ENCODE data around the gene TCEAL9. TPM values are rescaled to one million over a fixed set of nuclear protein-coding genes. Genes with fewer than 3 reads are reported as not detected.

TCEAL9 gene
- total and polyA plus RNA-seq, 7 donors: 3.4 to 15.1 (median 9.1) TPM

- no peak overlapping the region for H3K4me3 ChIP-seq
- no peak overlapping the region for H3K27ac ChIP-seq
- H3K36me3 ChIP-seq (ENCODE audit: insufficient read depth in 1 of 2, low read depth in 1 of 2): no peaks in the 10 kb centered on the region
- ATAC-seq (no peak), DNase-seq (no peak)
- H3K4me1 ChIP-seq: no peaks in the 10 kb centered on the region
- intact Hi-C loops (cut with DNase I): no loop called here
- WGBS, 3 donors: 25 to 44% (median 38%) methylated on average over 1 of the region's 1 CpG
- no peaks in the 10 kb centered on the region for H3K9me3 ChIP-seq
- no peak for TF ChIP-seq CTCF (IDR thresholded peaks at IDR 0.05)
- peaks cover 0 to 7% (median 0%) of the 10 kb centered on the region in 3 donors for H3K27me3 ChIP-seq (ENCODE audit: insufficient read depth in 3 of 3, low read length in 2 of 3)
These were observed 11.2 kb downstream of the TCEAL9 start for GRCh38 chrX:103367502-103367901.

- H3K4me3 ChIP-seq: no peak overlapping the region
- intact Hi-C loops (cut with DNase I): no loop called here
- H3K27ac ChIP-seq: no peak overlapping the region
- H3K36me3 ChIP-seq (ENCODE audit: insufficient read depth in 1 of 2, low read depth in 1 of 2): no peaks in the 10 kb centered on the region
- TF ChIP-seq CTCF (IDR thresholded peaks at IDR 0.05): no peak
- peaks cover 0 to 7% (median 0%) of the 10 kb centered on the region in 3 donors for H3K27me3 ChIP-seq (ENCODE audit: insufficient read depth in 3 of 3, low read length in 2 of 3)
- no peak for ATAC-seq
- no peaks in the 10 kb centered on the region for H3K9me3 ChIP-seq
- no peak for DNase-seq
- no peaks in the 10 kb centered on the region for H3K4me1 ChIP-seq
These were observed 13.2 kb downstream of the TCEAL9 start for GRCh38 chrX:103369479-103369878.

GRCh38 chrX:103372886-103373285 lies 16.6 kb downstream of the TCEAL9 start:
- no peak for TF ChIP-seq CTCF (IDR thresholded peaks at IDR 0.05)
- intact Hi-C loops (cut with DNase I): no loop called here
- Histone ChIP-seq H3K36me3 (ENCODE audit: insufficient read depth in 1 of 2, low read depth in 1 of 2) (no peaks in the 10 kb centered on the region), H3K27ac (no peak overlapping the region), H3K4me1 (no peaks in the 10 kb centered on the region), H3K4me3 (no peak overlapping the region), H3K27me3 (ENCODE audit: insufficient read depth in 3 of 3, low read length in 2 of 3) (peaks cover 0 to 26% (median 0%) of the 10 kb centered on the region in 3 donors), H3K9me3 (no peaks in the 10 kb centered on the region)
- DNase-seq (no peak), ATAC-seq (no peak)
- WGBS, 3 donors: 51 to 76% (median 70%) methylated on average over 2 of the region's 2 CpGs

- intact Hi-C loops (cut with DNase I): no loop called here
- Histone ChIP-seq H3K4me1 (no peaks in the 10 kb centered on the region), H3K27ac (no peak overlapping the region), H3K27me3 (ENCODE audit: insufficient read depth in 3 of 3, low read length in 2 of 3) (peaks cover 0 to 27% (median 0%) of the 10 kb centered on the region in 3 donors), H3K4me3 (no peak overlapping the region), H3K9me3 (no peaks in the 10 kb centered on the region), H3K36me3 (ENCODE audit: insufficient read depth in 1 of 2, low read depth in 1 of 2) (no peaks in the 10 kb centered on the region)
- no peak for ATAC-seq
- no peak for TF ChIP-seq CTCF (IDR thresholded peaks at IDR 0.05)
- WGBS, 3 donors: 77 to 96% (median 88%) methylated on average over 3 of the region's 3 CpGs
- no peak for DNase-seq
These were observed 17.3 kb downstream of the TCEAL9 start for GRCh38 chrX:103373581-103373980.

Measured in psoas muscle (tissue), 8 donors.